ENCODE measurements around the gene MFRP. TPM values are rescaled to one million over a fixed set of nuclear protein-coding genes. Genes with fewer than 3 reads are reported as not detected.
"Not testable (repeated sequence)": the region's sequence is repeated elsewhere in the genome, so short reads cannot be mapped to it uniquely, and the experiment has no call there.

MFRP gene
- not detected for total RNA-seq

DNA sequence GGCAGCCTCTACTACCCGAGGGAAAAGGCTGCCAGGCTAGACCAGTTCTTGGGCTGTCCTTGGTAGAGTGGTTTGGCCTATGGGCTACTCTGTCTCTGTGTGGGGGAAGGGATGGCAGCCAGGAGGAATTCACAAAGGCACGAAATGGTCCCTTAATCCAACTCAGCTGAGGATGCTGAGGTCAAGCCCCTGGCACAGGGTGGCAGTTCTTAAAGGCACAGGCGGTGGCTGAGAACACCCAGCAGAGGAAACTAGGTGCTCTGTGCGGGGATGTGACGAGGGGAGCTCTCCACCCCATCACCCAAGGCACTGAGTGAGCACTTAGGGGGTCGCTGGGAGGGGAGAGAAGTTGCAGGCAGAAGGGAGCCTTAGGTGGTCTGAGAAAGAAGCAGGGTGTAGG, at the start of gene MFRP:
MFRP (minus strand) TSS at position 101 of the 400 bp plus-strand sequence. CDS start 192 bp downstream, outside the sequence.
- Mint-ChIP-seq H3K4me3 (no peak within 1 kb of the TSS), H3K9me3 (no peaks in the 10 kb centered on the region), H3K4me1 (peaks cover 6% of the 10 kb centered on the region), H3K36me3 (ENCODE audit: low read depth) (no peaks in the 10 kb centered on the region), H3K27ac (no peak within 1 kb of the TSS), H3K27me3 (peaks cover 26% of the 10 kb centered on the region)
- CTCF ChIA-PET = no interaction called here
- POLR2A ChIA-PET = no interaction called here
- DNase-seq = no peak

DNA sequence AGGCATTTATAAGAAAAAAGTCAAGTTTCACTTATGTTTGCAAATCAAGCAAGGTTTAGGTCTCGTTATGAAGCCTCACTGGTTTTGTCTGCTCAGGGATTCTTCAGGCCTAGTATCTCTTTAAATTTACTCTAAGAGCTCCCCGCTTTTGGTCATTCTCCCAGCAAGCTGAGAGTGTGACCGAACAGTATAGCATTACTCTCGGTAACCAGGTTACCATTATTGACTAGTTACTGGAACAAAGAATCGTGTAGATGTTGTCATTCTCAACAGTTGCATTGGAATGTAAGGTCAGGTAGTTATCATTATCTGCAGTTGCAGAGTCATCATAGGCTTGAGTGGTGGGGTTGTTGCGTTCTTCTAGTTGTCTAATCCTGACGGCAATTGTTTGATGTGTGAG, 44.8 kb upstream of the MFRP start:
- Mint-ChIP-seq H3K4me3 (no peak overlapping the region), H3K27me3 (peaks cover 25% of the 10 kb centered on the region), H3K9me3 (no peaks in the 10 kb centered on the region), H3K4me1 (no peaks in the 10 kb centered on the region), H3K27ac (no peak overlapping the region), H3K36me3 (ENCODE audit: low read depth) (no peaks in the 10 kb centered on the region)
- CTCF ChIA-PET = interaction anchor here (0.9 to 1.3 kb wide), 2 partner anchors 35 to 83 kb away, joined by 3 to 4 read pairs; no protein-coding TSS in a partner anchor
- POLR2A ChIA-PET = no interaction called here
- no peak for DNase-seq

DNA sequence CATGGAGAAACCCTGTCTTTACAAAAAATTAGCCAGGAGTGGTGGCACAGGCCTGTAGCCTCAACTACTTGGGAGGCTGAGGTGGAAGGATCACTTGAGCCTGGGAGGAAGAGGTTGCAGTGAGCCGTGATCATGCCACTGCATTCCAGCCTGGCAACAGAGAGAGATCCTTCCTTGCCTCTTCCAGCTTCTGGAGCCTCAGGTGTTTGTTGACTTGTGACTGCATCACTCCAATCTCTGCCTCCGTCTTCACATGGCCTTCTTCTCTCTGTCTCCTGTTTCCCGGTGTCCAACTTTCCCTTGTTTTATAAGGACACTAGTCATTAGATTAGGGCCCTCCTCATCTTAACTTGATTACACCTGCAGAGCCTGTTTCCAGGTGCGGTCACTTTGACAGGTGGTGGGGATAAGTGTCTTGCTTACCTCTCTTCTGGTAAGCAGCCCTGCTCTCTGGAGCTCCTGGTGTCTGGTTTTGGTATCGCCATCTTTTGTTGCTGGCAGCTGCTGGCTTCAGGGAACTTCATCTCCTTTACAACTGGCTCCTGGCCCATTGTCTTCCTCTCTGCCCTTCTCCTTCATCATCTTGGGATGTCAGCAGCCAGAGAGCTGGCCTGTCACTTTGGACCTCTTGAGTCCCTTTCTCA, 43.2 kb upstream of the MFRP start:
- CTCF ChIA-PET = interaction anchor here (0.6 to 1.0 kb wide), 2 partner anchors 13 to 34 kb away, joined by 3 to 4 read pairs; no protein-coding TSS in a partner anchor
- Mint-ChIP-seq H3K27ac (no peak overlapping the region), H3K4me3 (no peak overlapping the region), H3K4me1 (no peaks in the 10 kb centered on the region), H3K9me3 (no peaks in the 10 kb centered on the region), H3K36me3 (ENCODE audit: low read depth) (no peaks in the 10 kb centered on the region), H3K27me3 (peaks cover 19% of the 10 kb centered on the region)
- POLR2A ChIA-PET = no interaction called here
- DNase-seq = no peak

DNA sequence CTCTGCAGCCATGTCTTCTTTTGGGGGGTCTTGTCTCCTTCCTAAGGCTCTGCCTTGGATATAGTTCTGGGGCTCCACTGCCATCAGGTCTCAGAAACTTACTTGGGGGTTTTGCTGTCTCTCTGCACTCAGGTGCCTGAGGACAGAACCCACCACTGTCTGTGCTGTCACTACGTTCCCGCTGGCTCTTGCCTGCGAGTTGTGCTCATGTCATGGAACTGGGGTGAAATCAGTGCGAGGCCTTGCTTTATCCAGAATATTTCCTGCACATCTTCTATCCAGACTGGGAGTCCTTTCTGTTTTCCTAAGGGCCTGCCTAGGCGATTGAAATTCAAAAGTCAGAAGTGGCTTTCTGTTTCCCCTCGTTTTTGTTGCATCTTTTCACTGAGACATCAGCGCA, 41.6 kb upstream of the MFRP start:
- CTCF ChIA-PET = interaction anchor here (3.0 kb wide), 1 partner anchor 87 kb away, joined by 8 read pairs; no protein-coding TSS in a partner anchor

DNA sequence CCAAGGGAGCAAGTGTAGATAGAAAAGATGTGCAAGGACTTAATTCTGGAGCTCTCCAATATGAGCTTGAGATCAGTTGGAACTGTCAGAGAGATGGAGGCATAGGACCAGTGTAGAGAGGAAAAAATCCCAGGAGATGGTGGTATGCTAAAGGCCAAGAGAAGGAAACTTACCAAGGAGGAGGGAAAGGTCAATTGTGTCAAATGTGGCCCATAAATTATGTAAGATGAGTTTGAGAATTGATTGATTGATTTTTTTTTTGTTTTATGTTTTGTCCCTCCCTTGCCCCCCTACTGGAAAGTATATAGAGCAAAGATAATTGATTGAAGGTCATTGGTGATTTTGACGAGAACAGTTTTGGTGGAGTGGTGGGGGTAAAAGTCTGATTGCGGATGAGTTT, 37.8 kb upstream of the MFRP start:
- CTCF ChIA-PET = interaction anchor here (1.6 to 7.1 kb wide), 2 partner anchors 9 to 28 kb away, joined by 4 to 78 read pairs; no protein-coding TSS in a partner anchor
- H3K4me1 Mint-ChIP-seq = no peaks in the 10 kb centered on the region
- POLR2A ChIA-PET = interaction anchor here (1.0 kb wide), 1 partner anchor 14 kb away, joined by 3 read pairs; no protein-coding TSS in a partner anchor
- H3K9me3 Mint-ChIP-seq = no peaks in the 10 kb centered on the region
- peaks cover 5% of the 10 kb centered on the region for H3K27me3 Mint-ChIP-seq
- no peak overlapping the region for H3K4me3 Mint-ChIP-seq
- no peak for DNase-seq
- H3K27ac Mint-ChIP-seq = no peak overlapping the region
- no peaks in the 10 kb centered on the region for H3K36me3 Mint-ChIP-seq (ENCODE audit: low read depth)

More for the DNA sequence above, 41.6 kb upstream of the MFRP start:
- no peak for DNase-seq
- Mint-ChIP-seq H3K4me3 (no peak overlapping the region), H3K4me1 (no peaks in the 10 kb centered on the region), H3K36me3 (ENCODE audit: low read depth) (no peaks in the 10 kb centered on the region), H3K27me3 (peaks cover 10% of the 10 kb centered on the region), H3K9me3 (no peaks in the 10 kb centered on the region), H3K27ac (no peak overlapping the region)
- POLR2A ChIA-PET = no interaction called here

DNA sequence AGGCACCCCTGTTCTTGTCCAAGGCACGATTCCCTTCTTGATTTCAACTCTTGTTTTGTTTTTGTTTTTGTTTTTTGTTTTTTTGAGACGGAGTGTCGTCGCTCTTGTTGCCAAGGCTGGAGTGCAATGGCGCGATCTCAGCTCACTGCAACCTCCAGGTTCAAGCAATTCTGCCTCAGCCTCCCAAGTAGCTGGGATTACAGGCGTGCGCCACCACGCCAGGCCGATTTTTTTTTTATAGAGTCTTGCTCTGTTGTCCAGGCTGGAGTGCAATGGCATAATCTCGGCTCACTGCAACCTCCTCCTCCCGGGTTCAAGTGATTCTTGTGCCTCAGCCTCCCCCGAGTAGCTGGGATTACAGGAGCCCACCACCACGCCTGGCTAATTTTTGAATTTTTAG, 36.0 kb upstream of the MFRP start:
- H3K27me3 Mint-ChIP-seq; H3K4me1 Mint-ChIP-seq; H3K36me3 Mint-ChIP-seq (ENCODE audit: low read depth); H3K4me3 Mint-ChIP-seq; DNase-seq; H3K9me3 Mint-ChIP-seq; H3K27ac Mint-ChIP-seq: not testable (repeated sequence)
- POLR2A ChIA-PET = interaction anchor here (0.5 kb wide), 1 partner anchor 506 kb away, joined by 3 read pairs; no protein-coding TSS in a partner anchor
- CTCF ChIA-PET = interaction anchor here (2.4 to 7.1 kb wide), 3 partner anchors 21 to 93 kb away, joined by 9 to 78 read pairs (median 28); no protein-coding TSS in a partner anchor

DNA sequence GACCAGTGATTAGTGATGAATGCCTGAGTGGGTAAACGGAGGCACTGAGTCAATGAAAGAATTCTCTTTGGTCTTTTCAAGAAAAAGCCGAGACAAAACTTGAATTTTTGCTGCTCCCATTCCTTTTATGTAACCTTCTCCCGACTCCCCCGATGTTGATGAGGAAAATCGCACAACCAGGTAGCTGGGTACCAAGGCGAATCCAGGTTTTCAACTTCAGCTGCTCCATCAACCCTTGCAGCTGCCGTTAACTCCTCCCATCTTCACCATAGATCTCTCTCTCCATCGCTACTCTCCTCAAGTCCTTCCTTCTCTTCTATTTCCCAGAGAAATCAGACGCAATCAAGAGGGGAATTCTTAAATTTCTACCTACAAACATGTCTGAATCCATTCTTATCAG, 35.6 kb upstream of the MFRP start:
- DNase-seq = no peak
- ChIA-PET POLR2A (interaction anchor here (0.5 kb wide), 1 partner anchor 505 kb away, joined by 3 read pairs; no protein-coding TSS in a partner anchor), CTCF (interaction anchor here (1.0 to 7.1 kb wide), 5 partner anchors 9 to 93 kb away, joined by 3 to 78 read pairs (median 9); partner anchors contain the start of gene RNF26)
- peaks cover 5% of the 10 kb centered on the region for H3K27me3 Mint-ChIP-seq
- H3K36me3 Mint-ChIP-seq (ENCODE audit: low read depth) = no peaks in the 10 kb centered on the region
- no peak overlapping the region for H3K4me3 Mint-ChIP-seq
- H3K27ac Mint-ChIP-seq = no peak overlapping the region
- no peaks in the 10 kb centered on the region for H3K9me3 Mint-ChIP-seq
- no peaks in the 10 kb centered on the region for H3K4me1 Mint-ChIP-seq

DNA sequence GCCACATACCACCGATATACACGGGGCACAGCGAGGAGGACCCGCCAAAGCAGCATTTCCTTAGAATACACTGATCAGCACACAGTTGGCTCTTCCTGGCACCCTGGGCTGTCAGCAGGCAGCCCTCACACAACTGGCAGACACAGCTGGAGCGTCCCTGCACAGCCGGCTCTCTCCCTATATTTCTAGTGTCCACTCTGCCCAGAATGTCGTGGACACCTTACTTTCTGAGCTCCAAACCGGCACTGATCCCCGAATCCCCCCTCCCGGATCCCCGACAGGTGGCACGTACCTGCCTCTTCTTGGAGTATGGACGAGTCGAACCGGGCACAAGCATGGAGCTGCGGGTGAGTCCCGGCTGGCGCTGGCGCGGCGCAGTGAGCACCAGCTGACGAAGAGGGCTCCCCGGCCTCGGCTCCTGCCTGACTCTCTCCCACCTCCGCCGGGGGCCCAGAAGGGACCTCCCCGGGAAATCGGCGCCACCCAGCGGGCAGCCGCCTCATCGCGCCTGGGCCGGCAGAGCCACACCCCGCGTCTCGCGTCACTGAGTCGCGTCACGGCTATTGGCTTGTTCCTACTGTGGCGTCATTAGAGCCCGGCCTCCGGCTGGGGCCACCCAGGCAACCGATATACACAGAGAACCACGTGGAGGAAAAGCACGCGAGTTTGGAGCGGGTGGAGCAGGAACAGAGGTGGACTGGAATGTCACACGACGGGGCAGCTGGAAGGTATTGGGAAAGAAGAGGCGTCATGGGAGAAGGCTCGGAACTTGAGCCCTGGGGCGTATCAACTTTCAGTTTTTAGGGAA, 34.9 kb upstream of the MFRP start, which contains the start of gene USP2:
USP2 (minus strand) TSS at position 510 of the 808 bp plus-strand sequence. CDS start 8,210 bp downstream, outside the sequence.
- H3K4me1 Mint-ChIP-seq = no peaks in the 10 kb centered on the region
- ChIA-PET POLR2A (interaction anchor here (0.7 kb wide), 1 partner anchor 93 kb away, joined by 3 read pairs; no protein-coding TSS in a partner anchor), CTCF (interaction anchor here (0.9 to 7.1 kb wide), 14 partner anchors 8 to 314 kb away, joined by 3 to 78 read pairs (median 4); partner anchors contain the start of genes RNF26 and VPS11)
- no peak within 1 kb of the TSS for H3K4me3 Mint-ChIP-seq
- H3K27ac Mint-ChIP-seq = no peak within 1 kb of the TSS
- DNase-seq = peak; percentile 96
- H3K27me3 Mint-ChIP-seq = peaks cover 5% of the 10 kb centered on the region
- no peaks in the 10 kb centered on the region for H3K36me3 Mint-ChIP-seq (ENCODE audit: low read depth)
- no peaks in the 10 kb centered on the region for H3K9me3 Mint-ChIP-seq

DNA sequence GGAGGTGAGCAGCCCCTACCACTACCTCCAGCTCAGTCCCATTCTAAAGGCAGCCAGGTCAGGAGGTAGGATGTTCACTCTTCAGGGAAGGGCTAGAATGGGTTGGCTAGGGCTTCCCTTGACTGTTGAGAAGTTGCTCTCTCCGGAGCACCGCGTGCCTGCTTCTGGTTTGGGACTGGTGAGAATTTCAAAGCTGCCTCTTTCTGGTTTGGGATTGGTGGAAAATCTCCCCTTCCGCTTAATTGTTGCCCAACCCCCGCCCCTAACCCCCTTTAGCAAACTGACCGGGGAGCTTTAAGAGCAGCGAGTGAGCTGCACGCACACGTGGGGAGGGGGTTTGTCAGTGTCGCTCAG, 34.3 kb upstream of the MFRP start:
- H3K4me3 Mint-ChIP-seq = no peak overlapping the region
- ChIA-PET POLR2A (interaction anchor here (0.7 kb wide), 1 partner anchor 94 kb away, joined by 3 read pairs; no protein-coding TSS in a partner anchor), CTCF (interaction anchor here (0.8 to 7.1 kb wide), 14 partner anchors 9 to 313 kb away, joined by 3 to 78 read pairs (median 4); partner anchors contain the start of genes RNF26 and VPS11)
- no peaks in the 10 kb centered on the region for H3K9me3 Mint-ChIP-seq
- no peak for DNase-seq
- H3K36me3 Mint-ChIP-seq (ENCODE audit: low read depth) = no peaks in the 10 kb centered on the region
- no peaks in the 10 kb centered on the region for H3K4me1 Mint-ChIP-seq
- H3K27me3 Mint-ChIP-seq = peaks cover 5% of the 10 kb centered on the region
- no peak overlapping the region for H3K27ac Mint-ChIP-seq

DNA sequence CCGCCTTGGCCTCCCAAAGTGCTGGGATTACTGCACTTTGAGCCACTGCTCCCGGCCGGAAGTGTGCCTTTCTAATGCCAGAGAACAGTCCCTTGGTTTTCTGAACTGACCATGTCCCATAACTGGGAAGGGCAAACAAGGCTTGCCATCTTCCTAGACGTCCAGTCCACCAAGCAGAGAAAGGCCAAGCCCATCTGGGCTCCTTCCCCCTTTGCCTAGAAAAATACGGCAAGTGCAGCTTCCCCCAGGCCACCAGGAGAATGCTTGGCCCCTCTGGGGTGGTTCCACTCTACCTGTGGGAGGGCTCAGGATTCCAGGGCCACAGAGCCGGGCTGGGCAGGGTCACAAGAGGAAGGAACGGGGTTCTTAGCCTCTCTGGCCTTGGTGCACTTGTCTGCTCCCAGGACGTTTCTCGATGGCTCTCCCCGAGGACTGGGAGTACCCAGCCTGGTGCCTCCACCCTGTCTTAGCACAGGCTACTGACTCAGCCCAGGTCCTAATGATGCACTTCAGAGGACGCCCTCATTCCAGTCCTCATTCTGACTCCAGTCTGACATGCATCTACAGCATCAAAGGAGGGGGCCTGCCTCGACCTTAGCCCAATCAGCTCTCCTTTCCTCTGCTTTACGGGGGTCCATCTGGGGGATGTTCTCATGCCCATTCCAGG, 33.8 kb upstream of the MFRP start:
- Mint-ChIP-seq H3K4me1 (no peaks in the 10 kb centered on the region), H3K27ac (no peak overlapping the region)
- POLR2A ChIA-PET = no interaction called here

DNA sequence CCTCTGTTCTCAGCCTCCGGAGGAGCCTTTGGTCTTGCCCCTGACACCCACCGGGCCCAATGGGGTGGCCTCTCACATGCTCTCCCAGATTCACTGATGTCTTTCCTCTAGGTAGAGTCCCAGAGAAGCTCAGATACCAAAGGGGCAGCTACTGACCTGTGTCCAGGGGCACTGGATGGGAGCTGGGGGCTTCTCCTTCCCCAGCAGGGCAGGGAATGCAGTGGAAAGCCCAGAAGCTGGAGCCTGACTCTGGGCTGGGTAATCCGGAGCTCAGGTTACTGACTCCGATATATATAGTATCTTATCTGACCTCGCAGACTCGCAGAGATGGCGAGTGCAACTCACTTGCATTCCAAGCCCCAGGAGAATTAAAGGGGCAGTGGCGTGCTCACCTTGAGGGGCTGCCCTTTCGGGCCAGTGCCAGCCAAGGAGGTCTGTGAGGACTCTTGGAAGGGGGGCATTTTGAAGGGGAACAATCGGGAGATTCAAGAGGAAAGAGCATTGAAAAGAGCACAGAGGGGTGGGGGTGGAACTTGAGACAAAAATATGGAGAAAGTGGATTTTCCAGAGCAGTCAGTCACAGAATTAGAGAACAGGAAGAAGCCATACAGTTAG, 32.5 kb upstream of the MFRP start:
- Mint-ChIP-seq H3K36me3 (ENCODE audit: low read depth) (no peaks in the 10 kb centered on the region), H3K9me3 (no peaks in the 10 kb centered on the region), H3K27ac (no peak overlapping the region), H3K27me3 (peaks cover 5% of the 10 kb centered on the region), H3K4me1 (peaks cover 1% of the 10 kb centered on the region), H3K4me3 (no peak overlapping the region)
- ChIA-PET POLR2A (no interaction called here), CTCF (interaction anchor here (2.8 to 7.1 kb wide), 2 partner anchors 14 to 22 kb away, joined by 6 to 78 read pairs; no protein-coding TSS in a partner anchor)
- DNase-seq = no peak

More for the DNA sequence above, 33.8 kb upstream of the MFRP start:
- DNase-seq = no peak
- H3K4me3 Mint-ChIP-seq = no peak overlapping the region
- no peaks in the 10 kb centered on the region for H3K9me3 Mint-ChIP-seq
- CTCF ChIA-PET = interaction anchor here (0.8 to 7.1 kb wide), 11 partner anchors 9 to 211 kb away, joined by 3 to 78 read pairs (median 6); no protein-coding TSS in a partner anchor
- H3K36me3 Mint-ChIP-seq (ENCODE audit: low read depth) = no peaks in the 10 kb centered on the region
- peaks cover 5% of the 10 kb centered on the region for H3K27me3 Mint-ChIP-seq

All from activated CD4-positive, alpha-beta memory T cell treated with anti-CD3 and anti-CD28 coated beads, Interleukin-2, amount 10 ng/mL, durations not matched to agents 7 days and 5 days (primary cell).